Fibroblast of pulmonary artery (primary cell): Measurements from ENCODE around the gene UBE3C.

ENCODE experiments used
- DNase-seq: peaks from one replicate; pipeline ENCODE4 v3.0.0-alpha.2; 2010; ENCODE audit warnings: low read depth
- H3K4me3 ChIP-seq: replicated peaks from 2 replicates; pipeline ENCODE4 v1.5.1; 2011; ENCODE audit warnings: low read depth, mild to moderate bottlenecking, control low read depth, low read length, moderate library complexity
- TF ChIP-seq, protein P1 (sequence below): IDR thresholded peaks from 2 replicates; pipeline ENCODE4 v1.5.1; 2011; ENCODE audit warnings: mild to moderate bottlenecking, control low read depth, low read length, inconsistent platforms; ENCODE audit errors: missing control alignments

UBE3C gene

DNA sequence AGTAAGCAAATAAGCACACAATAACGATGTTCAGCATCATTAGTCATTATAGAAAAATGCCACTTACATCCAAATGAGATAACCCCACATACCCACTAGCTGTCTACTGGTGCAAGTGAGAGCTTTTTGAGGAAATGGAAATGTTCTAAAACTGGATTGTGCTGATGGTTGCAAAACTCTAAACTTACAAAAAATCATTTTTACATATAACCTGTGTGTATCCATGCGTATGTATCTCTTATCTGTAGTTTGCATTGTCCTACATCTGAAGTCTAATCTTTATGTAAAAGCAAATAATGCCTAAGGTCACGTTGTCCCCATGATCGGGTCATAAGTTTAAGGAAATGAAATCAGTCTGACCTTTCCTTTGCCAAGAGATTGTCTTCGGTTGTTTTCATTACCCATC, 116.5 kb downstream of the UBE3C start:
- H3K4me3 ChIP-seq = no peak overlapping the region

GRCh38 chr7:157263156-157263555, 124.4 kb downstream of the UBE3C start:
- no peak overlapping the region for H3K4me3 ChIP-seq
- DNase-seq = no peak
- TF ChIP-seq, protein P1, sequence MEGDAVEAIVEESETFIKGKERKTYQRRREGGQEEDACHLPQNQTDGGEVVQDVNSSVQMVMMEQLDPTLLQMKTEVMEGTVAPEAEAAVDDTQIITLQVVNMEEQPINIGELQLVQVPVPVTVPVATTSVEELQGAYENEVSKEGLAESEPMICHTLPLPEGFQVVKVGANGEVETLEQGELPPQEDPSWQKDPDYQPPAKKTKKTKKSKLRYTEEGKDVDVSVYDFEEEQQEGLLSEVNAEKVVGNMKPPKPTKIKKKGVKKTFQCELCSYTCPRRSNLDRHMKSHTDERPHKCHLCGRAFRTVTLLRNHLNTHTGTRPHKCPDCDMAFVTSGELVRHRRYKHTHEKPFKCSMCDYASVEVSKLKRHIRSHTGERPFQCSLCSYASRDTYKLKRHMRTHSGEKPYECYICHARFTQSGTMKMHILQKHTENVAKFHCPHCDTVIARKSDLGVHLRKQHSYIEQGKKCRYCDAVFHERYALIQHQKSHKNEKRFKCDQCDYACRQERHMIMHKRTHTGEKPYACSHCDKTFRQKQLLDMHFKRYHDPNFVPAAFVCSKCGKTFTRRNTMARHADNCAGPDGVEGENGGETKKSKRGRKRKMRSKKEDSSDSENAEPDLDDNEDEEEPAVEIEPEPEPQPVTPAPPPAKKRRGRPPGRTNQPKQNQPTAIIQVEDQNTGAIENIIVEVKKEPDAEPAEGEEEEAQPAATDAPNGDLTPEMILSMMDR = no peak

More for the DNA sequence above, 116.5 kb downstream of the UBE3C start:
- peak; percentile 50 for DNase-seq
- TF ChIP-seq, protein P1 = no peak

GRCh38 chr7:157265051-157265450, 126.3 kb downstream of the UBE3C start:
- DNase-seq = no peak
- TF ChIP-seq, protein P1 = no peak
- no peak overlapping the region for H3K4me3 ChIP-seq

GRCh38 chr7:157266272-157266671, 127.5 kb downstream of the UBE3C start:
- no peak overlapping the region for H3K4me3 ChIP-seq
- TF ChIP-seq, protein P1 = no peak
- DNase-seq = no peak

GRCh38 chr7:157267516-157267915, 128.8 kb downstream of the UBE3C start:
- TF ChIP-seq, protein P1 = no peak
- no peak for DNase-seq
- no peak overlapping the region for H3K4me3 ChIP-seq

- DNase-seq = no peak
- H3K4me3 ChIP-seq = no peak overlapping the region
- TF ChIP-seq, protein P1 = no peak
Measured at GRCh38 chr7:157267956-157268355, 129.2 kb downstream of the UBE3C start.

DNA sequence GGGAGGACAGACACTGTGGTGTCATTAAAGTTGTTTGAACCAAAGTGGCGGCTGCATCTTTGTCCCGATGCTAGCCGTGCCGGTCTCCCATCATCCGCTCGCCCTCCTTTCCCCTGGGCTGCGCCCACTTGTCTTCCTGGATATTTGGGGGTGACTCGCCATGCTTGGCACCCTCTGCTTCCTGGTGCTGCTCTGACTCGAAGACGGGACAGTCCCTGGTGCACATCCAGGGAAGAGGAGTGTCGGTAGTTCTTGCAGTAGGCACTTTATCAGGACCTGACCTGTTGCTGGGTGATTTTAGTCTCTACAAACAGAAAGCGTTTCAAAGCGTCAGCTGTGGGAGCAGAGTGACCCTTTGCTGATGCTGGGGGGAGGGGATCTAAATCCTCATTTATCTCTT, 129.8 kb downstream of the UBE3C start:
- TF ChIP-seq, protein P1 = no peak
- DNase-seq = peak; percentile 13
- no peak overlapping the region for H3K4me3 ChIP-seq
